HTERT RPE-1 (cell line): ENCODE results near the gene VCAN.

ENCODE experiments used
- in situ Hi-C: fragments of 300-500 bp; cut with MboI; formaldehyde crosslinking; loops from 4 replicates; pipeline ENCODE4 v1.14.3; 2020; ENCODE audit warnings: low sequenced_read_pairs

The VCAN gene

GRCh38 chr5:83467371-83468035 is 4.0 kb upstream of the VCAN start:
- in situ Hi-C loops: no loop called here

DNA sequence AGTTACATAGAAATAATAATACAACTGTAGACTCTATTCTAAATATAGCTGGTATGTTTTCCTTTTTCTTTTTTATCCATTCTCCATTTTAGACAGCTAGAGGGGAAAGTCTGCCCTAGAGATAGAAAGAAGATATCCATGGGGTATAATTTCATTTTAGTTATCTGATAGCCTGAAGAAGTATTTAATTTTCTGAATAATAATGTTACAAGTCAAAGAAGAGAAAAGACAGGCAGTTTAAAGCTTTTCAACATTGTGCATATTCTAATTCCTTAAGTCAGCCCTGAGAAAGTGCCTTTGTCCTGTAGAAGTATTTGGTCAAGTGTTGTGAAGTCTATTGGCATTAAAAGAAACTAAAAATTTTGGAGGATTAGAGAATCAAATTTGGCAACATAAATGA is 2.5 kb upstream of the VCAN start:
- in situ Hi-C loops: no loop called here

GRCh38 chr5:83470526-83471404 is 779 bp upstream of the VCAN start:
- in situ Hi-C loops: no loop called here

DNA sequence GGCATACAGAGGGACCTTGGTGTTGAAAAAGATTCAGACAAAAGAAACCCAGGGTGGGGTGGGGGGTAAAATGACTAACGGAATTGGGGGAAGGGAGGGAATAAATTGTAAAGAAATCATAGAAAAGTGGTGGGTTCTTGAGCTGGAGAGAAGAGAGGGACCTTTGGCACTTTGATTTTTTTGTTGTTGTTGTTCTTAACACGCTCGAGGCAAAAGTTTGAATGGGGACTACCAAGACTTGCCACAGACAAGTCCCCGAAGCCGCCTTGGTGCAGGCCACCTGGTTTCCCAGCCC is 616 bp downstream of the VCAN start:
- in situ Hi-C loops: no loop called here

GRCh38 chr5:83472508-83473345 is 1.2 kb downstream of the VCAN start:
- in situ Hi-C loops: no loop called here

DNA sequence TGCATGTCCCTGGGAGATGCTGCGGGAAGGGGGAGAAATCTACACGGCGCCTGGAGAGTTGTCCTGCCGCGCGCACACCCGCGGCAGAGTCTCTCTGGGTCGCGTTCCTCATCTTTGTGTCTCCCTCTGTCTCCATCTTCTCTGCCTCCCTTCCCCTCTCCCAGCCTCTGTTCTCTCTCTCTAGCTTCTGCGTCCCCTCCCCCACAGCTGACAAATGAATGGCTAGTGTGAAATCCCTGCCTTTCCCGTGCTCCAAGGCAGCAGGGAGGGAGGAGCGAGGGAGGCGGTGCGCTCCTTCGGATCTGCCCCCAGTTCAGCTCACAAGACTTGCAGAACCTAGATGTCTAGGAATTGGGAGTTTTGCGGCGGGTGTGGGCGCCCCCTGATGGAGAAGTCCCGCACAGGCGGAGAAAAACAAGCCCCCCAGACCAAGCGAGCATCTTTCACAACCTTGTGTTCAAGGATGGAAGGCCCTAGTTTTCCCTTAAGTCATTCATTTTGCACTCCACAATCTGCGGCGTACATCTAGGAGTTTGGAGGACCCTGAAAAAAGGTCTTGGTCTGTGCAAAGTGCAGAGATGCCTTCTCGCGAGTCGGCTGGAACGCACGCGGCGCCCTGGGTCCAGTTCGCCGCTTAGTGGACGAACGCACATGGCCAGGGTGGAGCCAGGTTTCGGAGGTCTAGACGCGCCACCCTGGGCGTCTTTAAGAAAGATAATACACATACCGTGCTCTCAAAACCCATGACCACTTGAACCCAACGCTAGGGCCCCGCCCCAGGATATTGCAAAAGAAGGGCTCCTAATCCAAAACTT is 2.0 kb downstream of the VCAN start:
- in situ Hi-C loops: no loop called here

DNA sequence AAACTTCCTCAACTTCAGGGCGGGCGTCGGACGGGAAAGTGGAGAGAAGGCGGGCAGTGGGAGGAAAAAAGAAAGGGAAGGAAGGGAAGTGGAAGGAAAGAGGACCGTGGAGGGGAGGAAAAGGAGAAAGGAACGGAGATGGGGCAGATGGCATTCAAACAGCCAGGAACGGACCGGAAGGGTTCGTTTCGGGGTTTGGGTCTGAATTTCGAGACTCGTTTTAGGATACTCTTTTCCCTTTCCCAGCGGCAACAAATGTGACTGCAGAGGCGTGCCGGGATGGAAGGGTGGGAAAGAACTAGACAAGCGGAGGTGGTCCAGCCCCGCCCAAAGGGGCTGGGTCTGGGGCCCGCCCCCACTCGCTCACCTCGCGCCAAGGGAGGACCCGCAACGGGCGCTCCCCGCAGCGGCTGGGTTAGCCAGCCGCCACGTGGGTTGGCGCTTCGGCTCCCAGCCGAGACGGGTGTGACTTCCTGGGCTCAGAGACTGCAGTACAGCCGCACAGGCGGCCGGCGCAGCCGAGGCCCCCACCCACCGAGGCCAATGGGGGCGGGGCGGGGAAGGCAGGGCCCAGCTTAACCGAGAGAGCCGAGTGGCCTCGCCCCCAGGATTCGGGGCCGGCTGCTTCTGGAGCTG is 2.7 kb downstream of the VCAN start:
- in situ Hi-C loops: no loop called here

DNA sequence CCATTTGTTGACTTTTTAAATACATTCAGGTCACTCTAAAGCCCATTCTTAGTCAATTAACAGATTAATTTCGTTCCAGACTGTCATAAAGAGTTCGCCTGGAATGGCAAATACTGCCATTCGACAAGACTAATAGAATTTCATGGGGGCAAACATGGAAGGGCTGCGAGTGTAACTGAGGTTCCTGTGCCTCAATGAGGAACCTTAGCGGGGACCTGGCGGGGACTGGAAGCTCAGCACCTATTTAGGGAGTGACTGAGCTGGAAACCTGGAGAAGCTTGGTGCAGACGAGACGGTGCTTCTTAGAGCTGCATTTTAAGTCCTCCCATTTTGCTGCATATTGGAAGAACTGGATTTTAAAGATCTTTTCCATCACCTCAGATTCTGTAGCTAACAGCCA is 3.4 kb downstream of the VCAN start:
- in situ Hi-C loops: no loop called here

GRCh38 chr5:83475391-83475863 is 3.9 kb downstream of the VCAN start:
- in situ Hi-C loops: no loop called here

- in situ Hi-C loops: no loop called here
These were observed 4.6 kb downstream of the VCAN start for GRCh38 chr5:83475935-83476814.

- in situ Hi-C loops: no loop called here
These were observed 11.4 kb downstream of the VCAN start for GRCh38 chr5:83482961-83483360.

GRCh38 chr5:83484294-83484693 is 12.8 kb downstream of the VCAN start:
- in situ Hi-C loops: no loop called here

GRCh38 chr5:83485842-83486241 is 14.3 kb downstream of the VCAN start:
- in situ Hi-C loops: no loop called here

GRCh38 chr5:83487155-83487554 is 15.6 kb downstream of the VCAN start:
- in situ Hi-C loops: no loop called here

- in situ Hi-C loops: no loop called here
These were observed 16.7 kb downstream of the VCAN start for GRCh38 chr5:83488271-83488670.

- in situ Hi-C loops: no loop called here
These were observed 17.3 kb downstream of the VCAN start for GRCh38 chr5:83488821-83489220.

DNA sequence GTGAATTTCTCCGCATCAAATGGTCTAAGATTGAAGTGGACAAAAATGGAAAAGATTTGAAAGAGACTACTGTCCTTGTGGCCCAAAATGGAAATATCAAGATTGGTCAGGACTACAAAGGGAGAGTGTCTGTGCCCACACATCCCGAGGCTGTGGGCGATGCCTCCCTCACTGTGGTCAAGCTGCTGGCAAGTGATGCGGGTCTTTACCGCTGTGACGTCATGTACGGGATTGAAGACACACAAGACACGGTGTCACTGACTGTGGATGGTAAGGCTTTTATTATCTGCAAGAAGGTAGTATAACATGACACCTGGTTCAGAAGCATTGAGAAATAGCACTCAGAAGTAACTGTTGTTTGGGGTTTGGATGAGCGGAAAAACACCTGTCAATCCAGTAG is 18.7 kb downstream of the VCAN start:
- in situ Hi-C loops: no loop called here

DNA sequence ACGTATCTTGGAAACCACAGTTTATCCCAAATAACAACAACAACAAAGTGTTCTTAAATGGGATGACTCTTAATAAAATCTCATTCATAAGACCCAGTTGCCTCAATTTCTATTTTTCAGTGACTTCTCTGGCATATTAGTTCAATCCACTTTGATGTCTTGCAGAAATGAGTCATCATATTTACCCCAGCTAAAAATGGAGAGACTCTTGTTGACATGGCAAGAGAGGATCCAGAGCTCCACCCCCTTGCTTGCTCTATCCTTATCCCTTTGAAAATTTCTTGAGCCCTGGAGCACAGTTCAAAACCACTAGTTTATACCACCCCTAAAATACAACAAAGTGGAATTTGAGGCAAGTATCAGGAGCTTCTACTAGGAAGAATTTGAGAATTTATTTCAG is 20.8 kb downstream of the VCAN start:
- in situ Hi-C loops: no loop called here

DNA sequence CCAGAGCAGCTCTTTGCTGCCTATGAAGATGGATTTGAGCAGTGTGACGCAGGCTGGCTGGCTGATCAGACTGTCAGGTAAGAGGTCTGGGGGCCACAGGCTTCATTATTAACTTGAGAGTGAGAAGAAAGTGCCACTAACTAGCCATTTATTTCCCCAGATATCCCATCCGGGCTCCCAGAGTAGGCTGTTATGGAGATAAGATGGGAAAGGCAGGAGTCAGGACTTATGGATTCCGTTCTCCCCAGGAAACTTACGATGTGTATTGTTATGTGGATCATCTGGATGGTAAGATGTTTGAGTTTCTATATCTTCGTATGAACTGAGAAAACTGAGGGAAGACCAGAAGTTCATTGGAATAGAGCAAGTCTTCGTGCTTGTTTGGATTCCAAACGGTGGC is 22.1 kb downstream of the VCAN start:
- in situ Hi-C loops: no loop called here
